Peyer's patch (tissue), 4 donors: ENCODE data around the gene ABHD13.

ENCODE experiments used
- CTCF ChIP-seq, 6 experiments: fragments of 450-650 bp in 4 of 6; fragments of 200-600 bp in 2 of 6; sonication (generic) in 1 of 6; IDR thresholded peaks; one replicate each; pipeline ENCODE4 v1.5.1; 2017 to 2019; ENCODE audit warnings: antibody characterized with exemption in 6 of 6, mild to moderate bottlenecking in 3 of 6, moderate library complexity in 1 of 6
- POLR2A ChIP-seq, 2 donors: fragments of 450-650 bp; IDR thresholded peaks; one replicate each; pipeline ENCODE4 v1.5.1; 2017; ENCODE audit warnings: antibody characterized with exemption in 2 of 2, mild to moderate bottlenecking in 2 of 2, moderate library complexity in 2 of 2

DNA sequence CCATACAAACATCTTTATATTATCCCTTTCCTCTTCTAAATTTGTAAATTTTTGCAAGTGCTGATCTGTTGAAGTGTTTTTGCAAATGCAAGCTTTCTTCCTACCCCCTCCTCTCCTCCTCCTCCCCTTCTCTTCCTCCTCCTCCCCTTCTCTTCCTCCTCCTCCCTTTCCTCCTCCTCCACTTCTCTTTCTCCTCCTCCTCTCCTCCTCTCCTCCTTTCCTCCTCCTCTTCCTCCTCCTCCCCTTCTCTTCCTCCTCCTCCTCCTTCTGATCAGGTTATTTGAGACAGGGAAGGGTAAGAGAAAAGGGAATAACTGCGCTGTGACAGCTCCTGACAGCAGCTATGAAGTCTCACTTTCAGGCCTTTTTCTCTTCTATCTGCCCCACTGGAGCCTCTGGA lies 60.3 kb downstream of the ABHD13 start:
- TF ChIP-seq CTCF (IDR thresholded peaks at IDR 0.05) (no peak), POLR2A (IDR thresholded peaks at IDR 0.05) (no peak)
